Measurements from ENCODE around the gene KRT81.
"Not testable (repeated sequence)": the region's sequence is repeated elsewhere in the genome, so short reads cannot be mapped to it uniquely, and the experiment has no call there.

The KRT81 gene

GRCh38 chr12:52317468-52318052 is 26.2 kb upstream of the KRT81 start:
- DNase-seq (ENCODE audit: low read depth in 2 of 2), result no peak

- DNase-seq (ENCODE audit: low read depth in 2 of 2), result no peak
Measured at GRCh38 chr12:52316701-52317100, 25.4 kb upstream of the KRT81 start.

- no peak for DNase-seq (ENCODE audit: low read depth in 2 of 2)
Measured at GRCh38 chr12:52316290-52316689, 25.0 kb upstream of the KRT81 start.

- peak in 1 of 2 donors; percentile 35 for DNase-seq (ENCODE audit: low read depth in 2 of 2)
Measured at GRCh38 chr12:52315721-52316120, 24.4 kb upstream of the KRT81 start.

- DNase-seq (ENCODE audit: low read depth in 2 of 2), result no peak
Measured at GRCh38 chr12:52314511-52314910, 23.2 kb upstream of the KRT81 start.

- DNase-seq (ENCODE audit: low read depth in 2 of 2), result no peak
Measured at GRCh38 chr12:52313926-52314325, 22.6 kb upstream of the KRT81 start.

- no peak for DNase-seq (ENCODE audit: low read depth in 2 of 2)
Measured at GRCh38 chr12:52313461-52313860, 22.1 kb upstream of the KRT81 start.

- DNase-seq (ENCODE audit: low read depth in 2 of 2), result no peak
Measured at GRCh38 chr12:52312086-52312485, 20.8 kb upstream of the KRT81 start.

- DNase-seq (ENCODE audit: low read depth in 2 of 2), result no peak
Measured at GRCh38 chr12:52311285-52311648, 19.9 kb upstream of the KRT81 start.

GRCh38 chr12:52310622-52311284 is 19.4 kb upstream of the KRT81 start:
- DNase-seq (ENCODE audit: low read depth in 2 of 2), result no peak

- no peak for DNase-seq (ENCODE audit: low read depth in 2 of 2)
Measured at GRCh38 chr12:52308806-52309425, 17.6 kb upstream of the KRT81 start.

GRCh38 chr12:52307836-52308805 is 16.8 kb upstream of the KRT81 start:
- peak; percentile 40 to 52 for DNase-seq (ENCODE audit: low read depth in 2 of 2)

- DNase-seq (ENCODE audit: low read depth in 2 of 2), result no peak
Measured at GRCh38 chr12:52306731-52307130, 15.4 kb upstream of the KRT81 start.

GRCh38 chr12:52305921-52306705 is 14.8 kb upstream of the KRT81 start:
- no peak for DNase-seq (ENCODE audit: low read depth in 2 of 2)

- DNase-seq (ENCODE audit: low read depth in 2 of 2), result not testable (repeated sequence)
Measured at GRCh38 chr12:52304941-52305411, 13.6 kb upstream of the KRT81 start.

GRCh38 chr12:52302242-52302914 is 11.0 kb upstream of the KRT81 start:
- not testable (repeated sequence) for DNase-seq (ENCODE audit: low read depth in 2 of 2)

GRCh38 chr12:52301721-52302120 is 10.4 kb upstream of the KRT81 start:
- not testable (repeated sequence) for DNase-seq (ENCODE audit: low read depth in 2 of 2)

GRCh38 chr12:52300796-52301691 is 9.7 kb upstream of the KRT81 start:
- DNase-seq (ENCODE audit: low read depth in 2 of 2), result no peak

- DNase-seq (ENCODE audit: low read depth in 2 of 2), result no peak
Measured at GRCh38 chr12:52298677-52299190, 7.4 kb upstream of the KRT81 start.
